Activated T-cell treated with anti-CD3 and anti-CD28 coated beads for 1 hour (primary cell): ENCODE data around the gene TRIP4.

Experiments
- DNase-seq: peaks from one replicate; pipeline ENCODE4 v3.0.0-alpha.2; 2020; ENCODE audit warnings: low read depth

TRIP4 gene

GRCh38 chr15:64447536-64448315, 60.1 kb downstream of the TRIP4 start:
- DNase-seq, result no peak

GRCh38 chr15:64452988-64453688, 65.5 kb downstream of the TRIP4 start:
- DNase-seq, result no peak

DNA sequence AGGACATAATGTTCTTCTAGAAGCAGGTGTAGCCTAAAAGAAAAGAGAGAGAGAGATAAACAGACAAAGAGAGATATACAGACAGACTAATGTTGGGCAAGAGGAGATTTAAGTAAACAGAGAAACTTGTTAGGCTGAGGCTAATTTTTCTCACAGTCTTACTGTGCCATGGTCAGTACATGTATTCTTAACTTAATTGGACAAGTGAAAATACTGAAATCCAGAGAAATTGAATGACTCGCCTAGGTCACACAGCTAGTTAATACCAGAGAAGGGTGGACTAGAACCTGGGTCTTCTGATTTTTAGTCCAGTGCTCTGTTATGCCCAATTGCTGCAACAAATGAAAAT, 66.0 kb downstream of the TRIP4 start:
- DNase-seq, result no peak

DNA sequence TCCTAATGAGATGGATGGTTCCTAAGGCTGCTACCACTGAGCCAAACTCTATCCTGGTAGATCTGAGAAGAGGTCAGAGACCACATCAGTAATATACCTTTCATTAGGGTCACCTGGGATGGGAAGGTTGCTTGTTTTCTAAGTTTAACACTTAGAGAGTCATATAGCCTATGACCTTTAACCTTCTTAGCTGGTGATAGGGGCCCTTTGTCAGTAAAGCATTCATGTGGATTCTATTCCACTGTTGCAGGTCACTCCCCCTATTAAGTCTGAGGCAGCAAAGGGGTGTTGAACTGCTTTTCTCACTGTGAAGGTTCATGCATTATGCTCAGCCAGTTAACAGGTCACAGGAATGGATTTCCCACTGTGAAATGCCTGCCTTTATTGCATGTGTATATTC, 66.6 kb downstream of the TRIP4 start:
- DNase-seq, result no peak

- DNase-seq, result no peak
These were observed 68.3 kb downstream of the TRIP4 start for GRCh38 chr15:64455961-64456371.

GRCh38 chr15:64456634-64457108, 69.0 kb downstream of the TRIP4 start:
- DNase-seq, result no peak

DNA sequence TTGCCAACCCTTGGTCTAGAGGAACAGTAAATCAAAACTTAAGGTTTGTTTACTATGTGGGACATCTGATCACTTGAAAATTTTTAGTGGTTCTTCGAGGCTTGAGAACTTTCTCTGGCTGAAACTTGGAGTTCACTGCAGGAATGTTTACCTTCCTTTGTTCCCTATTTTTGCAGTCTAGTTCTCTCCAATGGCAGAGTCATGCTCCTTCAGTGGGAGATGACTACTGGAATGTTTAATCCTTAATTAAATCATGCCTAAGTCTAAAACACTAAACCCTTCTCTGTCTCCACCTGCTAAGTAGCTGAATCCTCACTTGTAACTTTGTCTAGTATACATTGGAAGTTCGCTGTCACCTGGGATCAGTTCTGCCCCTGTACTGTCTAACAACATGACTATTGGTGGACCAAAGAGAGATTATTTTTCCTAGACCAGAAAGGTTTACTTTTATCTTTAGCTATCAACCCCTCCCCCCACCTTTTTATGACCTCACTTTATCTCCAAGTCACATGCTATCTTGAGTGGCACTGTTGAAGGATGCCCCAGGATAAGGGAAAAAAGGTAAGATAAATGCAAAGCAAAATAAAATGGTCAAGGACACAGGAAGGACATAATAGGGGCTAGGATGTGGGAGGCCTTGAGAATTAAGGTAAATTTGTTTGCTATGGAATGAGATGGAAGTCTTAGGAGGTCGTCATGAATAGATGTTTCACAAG, 71.6 kb downstream of the TRIP4 start:
- DNase-seq, result no peak

GRCh38 chr15:64460206-64460723, 72.6 kb downstream of the TRIP4 start, which contains the start of gene ZNF609:
ZNF609 (plus strand) TSS chr15:64460578; CDS start chr15:64499420, 38,842 bp downstream.
- DNase-seq, result peak; percentile 87

GRCh38 chr15:64460724-64461720, 73.4 kb downstream of the TRIP4 start:
- DNase-seq, result no peak

GRCh38 chr15:64461721-64462162, 74.1 kb downstream of the TRIP4 start:
- no peak for DNase-seq

- DNase-seq, result no peak
These were observed 74.9 kb downstream of the TRIP4 start for GRCh38 chr15:64462492-64462891.

DNA sequence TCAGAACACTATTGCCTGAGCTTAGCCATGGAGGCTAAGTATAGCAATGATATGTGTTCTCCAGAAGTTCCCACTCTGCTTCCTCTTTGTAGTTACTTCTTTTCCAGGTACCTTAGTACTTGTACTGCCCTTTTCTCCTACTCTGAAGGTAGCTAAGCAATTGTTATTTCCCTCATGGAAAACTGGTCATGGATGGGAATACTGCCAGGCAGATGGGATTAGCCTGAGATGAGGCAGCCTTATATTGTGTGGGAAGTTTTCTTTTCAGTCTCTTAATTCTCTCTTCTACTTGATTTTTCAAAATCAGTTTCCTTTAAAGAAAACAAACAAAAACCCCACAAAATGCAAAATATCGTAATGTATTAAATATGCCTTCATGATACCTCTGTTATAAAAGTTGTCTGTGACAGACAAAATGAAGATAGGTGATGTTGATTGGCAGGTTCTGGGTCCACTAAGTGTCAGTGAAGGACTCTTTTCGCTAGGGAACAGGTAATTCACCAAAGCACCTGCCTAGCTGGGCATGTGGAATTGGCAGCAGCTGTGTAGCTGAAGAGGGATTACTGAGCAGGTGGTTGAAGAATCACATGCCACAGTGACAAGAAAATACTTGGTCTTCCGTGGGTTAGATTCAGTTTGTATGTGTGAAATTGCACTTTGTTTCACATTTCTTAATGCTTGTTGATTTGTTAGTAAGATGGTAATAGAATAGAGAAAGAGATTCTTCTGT, 76.8 kb downstream of the TRIP4 start:
- no peak for DNase-seq

DNA sequence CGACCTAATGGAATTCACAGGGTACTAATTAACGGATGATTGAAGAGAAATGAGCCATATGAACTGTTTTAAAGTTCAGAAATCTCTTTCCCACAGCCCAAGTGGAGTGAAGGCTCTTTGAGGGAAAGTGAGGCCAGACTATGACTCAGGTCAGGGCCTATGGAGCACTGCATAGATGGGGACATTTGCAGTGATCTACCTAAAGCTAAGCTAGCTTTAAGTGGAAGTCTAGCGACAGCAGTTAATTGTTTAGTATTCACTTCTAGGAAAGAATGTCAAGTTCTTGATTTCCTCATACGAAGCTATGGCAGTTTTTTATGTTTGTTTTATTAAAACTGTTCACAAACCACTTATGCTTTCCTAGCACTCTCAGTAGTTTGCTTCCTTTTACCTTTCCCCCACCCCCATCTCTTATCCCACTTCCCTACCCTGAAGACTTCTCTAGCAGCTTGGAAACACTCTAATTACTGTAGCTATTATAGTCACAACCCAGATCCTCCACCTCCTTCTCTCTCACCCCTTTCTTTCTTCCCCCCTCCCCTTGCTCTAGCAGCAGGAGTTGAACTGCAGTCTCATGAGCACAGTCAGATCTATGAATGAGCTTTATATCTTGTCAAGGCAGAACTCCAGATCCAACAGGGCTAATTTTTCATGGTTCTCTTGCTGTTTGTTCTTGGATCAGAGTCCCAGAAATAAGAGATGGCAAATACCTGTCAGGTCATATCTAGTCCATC, 78.9 kb downstream of the TRIP4 start:
- DNase-seq, result no peak

DNA sequence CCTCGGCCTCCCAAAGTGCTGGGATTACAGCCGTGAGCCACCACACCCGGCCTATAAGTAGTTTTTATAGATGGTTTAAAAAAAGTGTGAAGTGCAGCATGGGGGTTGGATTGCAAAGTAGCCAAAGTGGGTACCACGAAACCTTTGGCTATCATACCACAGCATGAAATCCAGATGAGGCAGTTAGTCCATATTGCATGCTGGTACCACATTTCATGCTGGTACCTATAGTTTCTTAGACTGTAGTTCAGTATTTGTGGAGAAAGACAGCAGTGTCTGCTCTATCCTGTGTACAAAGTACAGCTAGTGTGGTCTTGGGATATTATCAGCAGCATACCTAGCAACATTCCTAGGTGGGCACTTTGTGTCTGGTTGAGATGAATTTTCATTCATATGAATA, 84.5 kb downstream of the TRIP4 start:
- no peak for DNase-seq

GRCh38 chr15:64474846-64475245, 87.2 kb downstream of the TRIP4 start:
- no peak for DNase-seq

DNA sequence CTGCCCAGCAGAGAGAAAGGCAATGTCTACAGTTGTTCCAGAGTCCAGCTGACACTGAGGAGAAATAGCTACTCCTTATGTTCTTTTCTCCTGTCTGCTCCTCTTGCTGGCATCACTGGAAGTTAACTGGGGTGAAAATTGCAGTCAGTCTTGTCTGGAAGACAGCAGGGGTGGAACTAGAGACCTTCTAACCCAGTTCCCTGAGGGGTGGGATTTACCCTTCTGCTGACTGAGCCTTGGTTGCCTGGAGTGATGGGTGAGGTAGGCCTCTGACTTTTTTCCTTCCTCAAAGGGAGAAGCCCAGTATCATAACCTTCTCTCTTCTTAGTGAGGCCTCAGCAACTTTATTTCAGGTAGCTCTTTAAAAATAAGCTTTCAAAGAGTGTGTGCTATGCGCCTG, 88.9 kb downstream of the TRIP4 start:
- no peak for DNase-seq

DNA sequence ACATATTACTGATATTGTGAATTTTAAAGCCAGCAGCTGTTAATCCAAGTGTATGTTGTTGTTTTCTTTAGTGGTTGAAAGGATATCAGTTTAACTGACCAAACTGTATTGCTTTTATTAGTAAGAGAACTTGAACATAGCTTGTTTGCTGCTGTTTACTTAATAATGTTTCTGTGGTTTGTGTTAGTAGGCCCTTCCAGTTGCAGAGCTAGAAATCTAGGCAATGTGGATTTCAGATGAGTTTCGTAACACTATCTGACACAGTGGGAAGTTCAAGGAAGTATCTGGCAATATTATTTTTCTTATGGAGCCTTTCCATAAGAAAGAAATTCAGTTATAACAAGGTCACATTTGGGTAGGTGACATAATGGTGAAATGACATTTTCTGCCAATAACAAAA, 91.2 kb downstream of the TRIP4 start:
- no peak for DNase-seq

DNA sequence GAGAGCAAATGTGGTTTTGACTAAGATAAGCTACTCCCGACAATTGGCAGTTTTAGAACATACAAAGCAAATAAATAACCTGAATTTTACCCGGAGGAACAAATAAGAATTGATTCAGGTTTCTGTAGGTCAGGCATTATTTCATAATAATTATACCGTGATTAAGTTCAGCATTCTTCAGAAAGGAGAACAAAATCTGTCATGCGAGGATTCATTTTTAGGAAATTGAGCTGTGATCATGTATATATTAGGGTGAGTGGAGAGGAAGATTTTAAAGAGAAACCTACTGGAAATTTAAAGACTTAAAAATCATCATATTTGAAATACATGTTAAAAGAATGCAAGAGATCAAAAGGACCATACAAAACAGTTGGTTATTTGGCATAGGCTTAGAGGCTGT, 93.3 kb downstream of the TRIP4 start:
- DNase-seq, result no peak

- no peak for DNase-seq
These were observed 96.1 kb downstream of the TRIP4 start for GRCh38 chr15:64483749-64484148.

DNA sequence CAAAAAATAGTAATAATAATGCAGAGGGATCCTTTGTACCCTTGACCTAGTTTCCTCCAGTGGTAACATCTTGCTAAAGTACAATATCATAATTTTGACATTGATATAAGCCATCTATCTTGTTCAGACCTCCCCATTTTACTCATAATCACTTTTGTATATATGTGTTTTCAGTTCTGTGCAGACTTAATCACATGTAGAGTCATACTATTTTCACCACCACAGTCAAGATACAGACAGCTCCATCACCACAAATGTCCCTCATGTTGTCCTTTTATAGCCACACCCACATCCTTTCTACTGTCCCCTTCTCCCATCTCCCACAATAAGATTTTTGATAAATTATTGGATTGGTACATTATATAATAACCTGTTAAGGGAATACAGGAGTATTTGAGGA, 98.2 kb downstream of the TRIP4 start:
- no peak for DNase-seq
